Type B pancreatic cell (in vitro differentiated cells): ENCODE results near the gene KCNT1. TPM values are rescaled to one million over a fixed set of nuclear protein-coding genes. Genes with fewer than 3 reads are reported as not detected.

Experiments used
- DNase-seq: peaks from one replicate; pipeline ENCODE4 v3.0.0; 2021; ENCODE audit warnings: mixed read lengths; ENCODE audit not compliant: unreplicated experiment; ENCODE audit errors: extremely low spot score
- H3K27ac Mint-ChIP-seq: 2 replicates; pipeline ENCODE4 v1.8.0; 2021; ENCODE audit warnings: mild to moderate bottlenecking, mixed read lengths
- H3K27me3 Mint-ChIP-seq: 2 replicates; pipeline ENCODE4 v1.8.0; 2021; ENCODE audit warnings: mixed read lengths
- H3K36me3 Mint-ChIP-seq: 2 replicates; pipeline ENCODE4 v1.8.0; 2021; ENCODE audit warnings: mixed read lengths
- H3K4me1 Mint-ChIP-seq: one replicate; pipeline ENCODE4 v1.8.0; 2021; ENCODE audit warnings: mixed read lengths; ENCODE audit not compliant: unreplicated experiment
- H3K4me3 Mint-ChIP-seq: 2 replicates; pipeline ENCODE4 v1.8.0; 2021; ENCODE audit warnings: mild to moderate bottlenecking, mixed read lengths
- H3K9me3 Mint-ChIP-seq: 2 replicates; pipeline ENCODE4 v1.8.0; 2021; ENCODE audit warnings: mixed read lengths
- total RNA-seq: library from RNA; stranded (reverse); gene quantifications from 2 replicates; pipeline ENCODE4 v1.2.1, GENCODE V29; 2021; ENCODE audit warnings: low replicate concordance
- TF ChIP-seq, protein P1 (sequence below): fragments of 200-600 bp; sonication (generic); conservative IDR thresholded peaks from 2 replicates; pipeline ENCODE4 v1.5.0; 2021; ENCODE audit warnings: antibody characterized with exemption, mild to moderate bottlenecking

Gene KCNT1
- total RNA-seq, 1 donor from 2014 or later: not detected

DNA sequence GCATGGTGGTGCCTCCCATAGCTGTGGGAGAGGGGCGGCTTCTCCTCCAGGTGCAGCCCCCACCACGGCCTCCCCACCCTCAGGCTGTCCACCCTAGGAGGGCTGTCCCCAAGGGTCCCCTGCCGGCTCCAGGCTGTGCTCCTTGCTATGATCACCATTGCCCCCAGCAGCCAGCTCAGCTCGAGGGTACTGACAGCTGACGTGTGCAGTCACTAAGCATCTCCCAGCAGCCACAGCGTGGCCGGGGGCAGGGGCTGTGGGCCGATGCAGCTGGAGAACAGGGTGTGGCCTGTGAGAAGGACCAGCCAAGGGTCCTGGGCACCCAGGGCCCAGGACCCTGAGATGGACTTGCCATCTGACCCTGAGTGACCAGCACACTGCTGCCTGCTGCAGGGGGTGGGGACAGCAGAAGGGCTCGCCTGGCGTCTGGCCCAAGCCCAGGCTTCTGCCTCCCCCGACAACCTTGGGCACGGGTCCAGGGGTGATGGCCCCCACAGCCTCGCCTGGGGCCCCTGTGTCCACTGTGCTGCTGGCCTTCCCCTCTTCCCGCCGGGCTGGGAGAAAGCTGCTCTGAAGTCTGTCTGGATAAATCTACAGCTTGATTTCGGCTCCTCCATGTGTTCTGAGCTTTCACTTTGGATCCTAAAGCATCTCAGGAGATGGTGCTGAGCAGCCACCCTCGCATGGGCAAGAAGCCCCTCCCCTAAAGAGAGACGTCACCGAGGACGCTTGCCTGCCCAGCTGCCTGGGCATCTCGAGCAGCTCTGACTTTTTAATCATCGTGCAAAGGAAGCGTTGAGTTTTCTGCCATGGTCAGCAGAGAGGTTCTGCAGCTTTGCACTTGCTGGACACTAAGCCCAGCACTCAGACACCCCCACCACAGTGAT is 5.5 kb downstream of the KCNT1 start:
- no peak overlapping the region for H3K27ac Mint-ChIP-seq
- H3K9me3 Mint-ChIP-seq: no peaks in the 10 kb centered on the region
- TF ChIP-seq, protein P1, sequence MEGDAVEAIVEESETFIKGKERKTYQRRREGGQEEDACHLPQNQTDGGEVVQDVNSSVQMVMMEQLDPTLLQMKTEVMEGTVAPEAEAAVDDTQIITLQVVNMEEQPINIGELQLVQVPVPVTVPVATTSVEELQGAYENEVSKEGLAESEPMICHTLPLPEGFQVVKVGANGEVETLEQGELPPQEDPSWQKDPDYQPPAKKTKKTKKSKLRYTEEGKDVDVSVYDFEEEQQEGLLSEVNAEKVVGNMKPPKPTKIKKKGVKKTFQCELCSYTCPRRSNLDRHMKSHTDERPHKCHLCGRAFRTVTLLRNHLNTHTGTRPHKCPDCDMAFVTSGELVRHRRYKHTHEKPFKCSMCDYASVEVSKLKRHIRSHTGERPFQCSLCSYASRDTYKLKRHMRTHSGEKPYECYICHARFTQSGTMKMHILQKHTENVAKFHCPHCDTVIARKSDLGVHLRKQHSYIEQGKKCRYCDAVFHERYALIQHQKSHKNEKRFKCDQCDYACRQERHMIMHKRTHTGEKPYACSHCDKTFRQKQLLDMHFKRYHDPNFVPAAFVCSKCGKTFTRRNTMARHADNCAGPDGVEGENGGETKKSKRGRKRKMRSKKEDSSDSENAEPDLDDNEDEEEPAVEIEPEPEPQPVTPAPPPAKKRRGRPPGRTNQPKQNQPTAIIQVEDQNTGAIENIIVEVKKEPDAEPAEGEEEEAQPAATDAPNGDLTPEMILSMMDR: no peak
- H3K4me3 Mint-ChIP-seq: no peak overlapping the region
- no peak for DNase-seq
- no peaks in the 10 kb centered on the region for H3K36me3 Mint-ChIP-seq
- no peaks in the 10 kb centered on the region for H3K4me1 Mint-ChIP-seq
- peaks cover 63% of the 10 kb centered on the region for H3K27me3 Mint-ChIP-seq

DNA sequence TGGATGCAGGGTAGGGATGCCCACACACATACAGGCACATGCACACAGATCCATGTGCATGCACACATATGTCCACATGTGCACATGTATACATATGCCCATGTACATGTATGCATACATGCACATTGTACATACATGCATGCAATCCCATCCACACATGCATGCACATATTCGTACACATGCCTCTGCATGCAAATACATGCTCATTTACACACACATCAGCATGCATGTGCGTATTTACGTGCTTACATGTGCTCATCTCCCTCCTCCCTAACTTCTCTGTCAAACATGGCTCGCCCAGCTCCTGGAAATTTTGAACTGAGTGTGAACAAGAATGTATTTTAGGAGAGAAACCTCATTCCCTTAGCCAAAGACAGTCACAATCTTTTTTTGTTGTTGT is 6.2 kb downstream of the KCNT1 start:
- Mint-ChIP-seq H3K36me3 (no peaks in the 10 kb centered on the region), H3K27ac (no peak overlapping the region), H3K4me3 (no peak overlapping the region), H3K9me3 (no peaks in the 10 kb centered on the region), H3K27me3 (peaks cover 65% of the 10 kb centered on the region), H3K4me1 (no peaks in the 10 kb centered on the region)
- DNase-seq: no peak
- TF ChIP-seq, protein P1: no peak

DNA sequence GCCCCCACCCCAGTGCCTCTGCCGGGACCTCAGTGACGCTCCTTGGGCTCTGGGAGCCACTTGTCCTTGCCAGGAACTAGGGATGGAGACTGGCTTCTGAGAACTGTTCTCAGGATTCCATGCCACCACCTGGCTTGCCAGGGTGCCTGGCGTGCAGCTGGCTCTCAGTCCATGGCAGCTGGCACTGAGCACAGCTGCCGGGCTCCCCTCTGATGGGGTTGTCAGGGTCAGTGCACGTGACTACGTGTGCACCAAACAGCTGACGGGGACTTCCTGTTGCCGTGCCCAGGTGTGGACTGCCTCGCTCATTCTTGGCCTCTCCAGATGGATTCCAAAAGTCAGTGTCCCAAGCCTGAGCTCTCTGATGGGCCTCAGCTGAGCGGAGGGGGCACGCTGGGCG is 9.4 kb downstream of the KCNT1 start:
- Mint-ChIP-seq H3K9me3 (no peaks in the 10 kb centered on the region), H3K27ac (no peak overlapping the region), H3K4me3 (no peak overlapping the region), H3K4me1 (no peaks in the 10 kb centered on the region), H3K27me3 (peaks cover 74% of the 10 kb centered on the region), H3K36me3 (no peaks in the 10 kb centered on the region)
- no peak for DNase-seq
- TF ChIP-seq, protein P1: no peak

DNA sequence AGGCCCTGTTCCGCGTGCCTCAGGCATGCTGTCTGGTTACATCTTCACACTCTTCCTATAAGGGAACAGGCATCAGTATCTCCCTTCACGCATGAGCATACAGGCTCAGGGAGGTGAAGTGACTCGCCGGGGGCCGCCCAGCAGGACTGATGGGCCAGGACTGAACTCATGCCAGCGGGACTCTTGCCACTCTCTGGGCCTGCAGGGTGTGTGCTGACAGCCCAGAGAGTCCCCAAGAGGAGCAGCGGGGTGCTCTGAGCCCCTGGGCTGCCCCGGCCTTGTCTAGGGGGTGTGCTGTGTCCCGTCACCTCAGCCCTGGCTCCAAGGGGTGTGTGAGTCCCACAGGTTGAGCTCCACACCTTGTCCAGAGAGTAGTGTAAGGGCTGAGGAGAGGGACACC is 9.9 kb downstream of the KCNT1 start:
- TF ChIP-seq, protein P1: no peak
- Mint-ChIP-seq H3K9me3 (no peaks in the 10 kb centered on the region), H3K36me3 (no peaks in the 10 kb centered on the region), H3K4me1 (no peaks in the 10 kb centered on the region), H3K4me3 (no peak overlapping the region), H3K27me3 (peaks cover 79% of the 10 kb centered on the region), H3K27ac (no peak overlapping the region)
- DNase-seq: no peak

DNA sequence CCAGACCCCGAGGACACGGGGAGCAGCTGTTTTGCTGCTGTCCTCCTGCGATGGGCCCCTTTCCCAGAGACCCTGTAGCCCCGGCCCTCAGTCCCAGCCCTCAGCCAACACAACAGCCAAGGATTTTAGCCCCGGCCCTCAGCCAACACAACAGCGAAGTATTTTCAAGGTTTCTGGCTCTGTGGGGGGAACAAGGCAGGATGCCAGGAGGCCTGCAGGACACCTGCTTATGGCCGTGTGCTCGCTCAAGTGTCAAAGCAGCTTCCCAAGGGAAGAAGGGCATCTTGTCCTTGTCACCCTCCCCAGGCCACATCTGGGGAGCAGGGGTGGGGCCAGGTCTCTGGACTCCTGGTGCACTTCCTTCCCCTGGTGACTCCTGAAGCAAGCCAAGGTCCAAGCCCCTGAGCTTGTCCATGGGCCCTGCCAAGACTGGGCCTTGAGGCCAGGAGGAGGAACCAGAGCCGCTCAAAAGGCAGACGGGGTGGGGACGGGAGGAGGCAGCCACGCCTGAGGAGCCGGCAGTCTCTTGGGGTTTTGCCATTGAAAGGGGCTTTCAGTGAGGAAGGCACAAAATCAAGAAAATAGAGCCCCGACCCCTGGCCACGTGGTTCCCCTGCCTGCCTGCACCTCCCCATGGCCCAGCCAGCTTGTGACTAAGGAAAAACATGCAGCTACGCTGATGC is 10.8 kb downstream of the KCNT1 start:
- no peak for DNase-seq
- TF ChIP-seq, protein P1: no peak
- Mint-ChIP-seq H3K9me3 (no peaks in the 10 kb centered on the region), H3K4me3 (no peak overlapping the region), H3K27me3 (peaks cover 82% of the 10 kb centered on the region), H3K4me1 (no peaks in the 10 kb centered on the region), H3K36me3 (no peaks in the 10 kb centered on the region), H3K27ac (no peak overlapping the region)
